Mesothelial cell of epicardium (in vitro differentiated cells): ENCODE measurements around the gene ZNF470. TPM values are rescaled to one million over a fixed set of nuclear protein-coding genes. Genes with fewer than 3 reads are reported as not detected.

Experiments used
- DNase-seq, 2 experiments: peaks; one replicate each; pipeline ENCODE4 v3.0.0; 2021; ENCODE audit warnings: low spot score in 2 of 2; ENCODE audit not compliant: unreplicated experiment in 2 of 2
- H3K27ac Mint-ChIP-seq: 2 replicates; pipeline ENCODE4 v1.8.0; 2021; ENCODE audit warnings: mixed read lengths
- H3K27me3 Mint-ChIP-seq: 2 replicates; pipeline ENCODE4 v1.8.0; 2021; ENCODE audit warnings: low read depth, mixed read lengths
- H3K36me3 Mint-ChIP-seq: 2 replicates; pipeline ENCODE4 v1.8.0; 2021; ENCODE audit warnings: mixed read lengths
- H3K4me1 Mint-ChIP-seq: 2 replicates; pipeline ENCODE4 v1.8.0; 2021; ENCODE audit warnings: mixed read lengths
- H3K4me3 Mint-ChIP-seq: 2 replicates; pipeline ENCODE4 v1.8.0; 2021; ENCODE audit warnings: mild to moderate bottlenecking, moderate library complexity, mixed read lengths
- H3K9me3 Mint-ChIP-seq: 2 replicates; pipeline ENCODE4 v1.8.0; 2021; ENCODE audit warnings: mixed read lengths
- total RNA-seq: library from RNA; stranded (reverse); gene quantifications from 3 replicates; pipeline ENCODE4 v1.2.1, GENCODE V29; 2021
- TF ChIP-seq, protein P1 (sequence below): fragments of 200-600 bp; sonication (generic); IDR thresholded peaks from one replicate; pipeline ENCODE4 v1.5.0; 2021; ENCODE audit warnings: antibody characterized with exemption; ENCODE audit not compliant: unreplicated experiment

ZNF470 gene
- total RNA-seq, 1 donor from 2014 or later = 5.4 TPM

DNA sequence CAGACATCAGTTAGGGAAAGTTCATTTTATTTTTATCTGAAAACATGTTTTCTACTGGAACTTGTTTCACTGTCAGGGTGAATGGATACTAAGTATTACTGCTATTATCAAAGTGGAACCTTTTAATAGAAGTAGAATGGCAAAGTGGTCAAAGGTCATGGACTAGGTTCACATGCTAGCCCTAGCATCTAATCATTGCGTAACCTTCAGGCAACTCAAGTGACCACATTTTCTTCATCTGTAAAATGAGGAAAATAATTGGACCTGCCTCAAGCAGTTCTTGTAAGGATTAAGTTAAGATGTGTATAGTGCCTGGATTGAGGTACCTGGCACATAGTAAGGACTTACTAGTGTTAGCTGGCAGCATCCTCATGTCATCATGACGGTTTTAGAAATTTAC, 23.5 kb upstream of the ZNF470 start:
- Mint-ChIP-seq H3K27ac (no peak overlapping the region), H3K27me3 (no peaks in the 10 kb centered on the region), H3K4me1 (peaks cover 8% of the 10 kb centered on the region), H3K4me3 (no peak overlapping the region), H3K9me3 (peaks cover 65% of the 10 kb centered on the region), H3K36me3 (peaks cover 74% of the 10 kb centered on the region)
- no peak for DNase-seq
- TF ChIP-seq, protein P1, sequence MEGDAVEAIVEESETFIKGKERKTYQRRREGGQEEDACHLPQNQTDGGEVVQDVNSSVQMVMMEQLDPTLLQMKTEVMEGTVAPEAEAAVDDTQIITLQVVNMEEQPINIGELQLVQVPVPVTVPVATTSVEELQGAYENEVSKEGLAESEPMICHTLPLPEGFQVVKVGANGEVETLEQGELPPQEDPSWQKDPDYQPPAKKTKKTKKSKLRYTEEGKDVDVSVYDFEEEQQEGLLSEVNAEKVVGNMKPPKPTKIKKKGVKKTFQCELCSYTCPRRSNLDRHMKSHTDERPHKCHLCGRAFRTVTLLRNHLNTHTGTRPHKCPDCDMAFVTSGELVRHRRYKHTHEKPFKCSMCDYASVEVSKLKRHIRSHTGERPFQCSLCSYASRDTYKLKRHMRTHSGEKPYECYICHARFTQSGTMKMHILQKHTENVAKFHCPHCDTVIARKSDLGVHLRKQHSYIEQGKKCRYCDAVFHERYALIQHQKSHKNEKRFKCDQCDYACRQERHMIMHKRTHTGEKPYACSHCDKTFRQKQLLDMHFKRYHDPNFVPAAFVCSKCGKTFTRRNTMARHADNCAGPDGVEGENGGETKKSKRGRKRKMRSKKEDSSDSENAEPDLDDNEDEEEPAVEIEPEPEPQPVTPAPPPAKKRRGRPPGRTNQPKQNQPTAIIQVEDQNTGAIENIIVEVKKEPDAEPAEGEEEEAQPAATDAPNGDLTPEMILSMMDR = no peak

DNA sequence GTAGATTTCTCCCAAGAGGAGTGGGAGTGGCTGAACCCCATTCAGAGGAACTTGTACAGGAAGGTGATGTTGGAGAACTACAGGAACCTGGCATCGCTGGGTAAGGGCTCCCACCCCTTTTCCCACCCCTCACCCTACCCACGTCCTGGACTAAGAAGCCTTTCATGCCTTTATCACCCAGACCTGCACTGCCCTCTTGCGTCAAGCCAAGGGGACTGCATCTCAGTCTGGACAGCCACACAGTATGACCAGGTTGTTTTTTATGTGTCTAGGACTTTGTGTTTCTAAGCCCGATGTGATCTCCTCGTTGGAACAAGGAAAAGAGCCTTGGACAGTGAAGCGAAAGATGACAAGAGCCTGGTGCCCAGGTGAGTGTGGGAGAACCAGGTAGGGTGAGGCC, 19.7 kb upstream of the ZNF470 start:
- DNase-seq = no peak
- H3K27ac Mint-ChIP-seq = no peak overlapping the region
- H3K9me3 Mint-ChIP-seq = peaks cover 69% of the 10 kb centered on the region
- H3K36me3 Mint-ChIP-seq = peaks cover 79% of the 10 kb centered on the region
- H3K27me3 Mint-ChIP-seq = no peaks in the 10 kb centered on the region
- no peaks in the 10 kb centered on the region for H3K4me1 Mint-ChIP-seq
- TF ChIP-seq, protein P1 = no peak
- H3K4me3 Mint-ChIP-seq = no peak overlapping the region

DNA sequence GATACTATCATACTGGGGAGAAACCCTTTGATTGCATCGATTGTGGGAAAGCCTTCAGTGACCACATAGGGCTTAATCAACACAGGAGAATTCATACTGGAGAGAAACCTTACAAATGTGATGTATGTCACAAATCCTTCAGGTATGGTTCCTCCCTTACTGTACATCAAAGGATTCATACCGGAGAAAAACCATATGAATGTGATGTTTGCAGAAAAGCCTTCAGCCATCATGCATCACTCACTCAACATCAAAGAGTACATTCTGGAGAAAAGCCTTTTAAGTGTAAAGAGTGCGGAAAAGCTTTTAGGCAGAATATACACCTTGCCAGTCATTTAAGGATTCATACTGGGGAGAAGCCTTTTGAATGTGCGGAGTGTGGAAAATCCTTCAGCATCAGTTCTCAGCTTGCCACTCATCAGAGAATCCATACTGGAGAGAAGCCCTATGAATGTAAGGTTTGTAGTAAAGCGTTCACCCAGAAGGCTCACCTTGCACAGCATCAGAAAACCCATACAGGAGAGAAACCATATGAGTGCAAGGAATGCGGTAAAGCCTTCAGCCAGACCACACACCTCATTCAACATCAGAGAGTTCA, 12.9 kb upstream of the ZNF470 start:
- H3K9me3 Mint-ChIP-seq = peaks cover 72% of the 10 kb centered on the region
- H3K27me3 Mint-ChIP-seq = no peaks in the 10 kb centered on the region
- peaks cover 67% of the 10 kb centered on the region for H3K36me3 Mint-ChIP-seq
- no peaks in the 10 kb centered on the region for H3K4me1 Mint-ChIP-seq
- TF ChIP-seq, protein P1 = no peak
- H3K4me3 Mint-ChIP-seq = no peak overlapping the region
- no peak overlapping the region for H3K27ac Mint-ChIP-seq
- DNase-seq = no peak

DNA sequence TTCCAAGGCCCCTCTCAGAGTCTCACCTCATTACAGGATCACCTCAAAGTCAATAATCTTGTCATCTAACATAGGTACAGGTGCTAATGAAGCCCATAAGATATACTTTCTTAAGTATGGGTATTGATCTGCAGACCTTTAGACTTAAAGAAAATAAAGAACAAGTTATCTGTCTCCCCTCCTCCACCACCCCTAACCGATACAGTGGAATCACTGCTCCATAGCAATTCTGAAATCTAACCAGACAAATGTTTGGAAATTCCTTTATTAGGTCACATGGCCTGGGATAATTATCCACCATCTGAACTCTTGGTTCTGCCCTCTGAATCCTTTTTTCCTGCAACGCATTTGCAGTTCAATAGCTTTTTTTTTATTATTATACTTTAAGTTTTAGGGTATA, 4.5 kb upstream of the ZNF470 start:
- no peak for DNase-seq
- H3K4me3 Mint-ChIP-seq = no peak overlapping the region
- no peaks in the 10 kb centered on the region for H3K27me3 Mint-ChIP-seq
- peaks cover 83% of the 10 kb centered on the region for H3K9me3 Mint-ChIP-seq
- H3K36me3 Mint-ChIP-seq = peaks cover 24% of the 10 kb centered on the region
- TF ChIP-seq, protein P1 = no peak
- H3K4me1 Mint-ChIP-seq = peaks cover 6% of the 10 kb centered on the region
- no peak overlapping the region for H3K27ac Mint-ChIP-seq

DNA sequence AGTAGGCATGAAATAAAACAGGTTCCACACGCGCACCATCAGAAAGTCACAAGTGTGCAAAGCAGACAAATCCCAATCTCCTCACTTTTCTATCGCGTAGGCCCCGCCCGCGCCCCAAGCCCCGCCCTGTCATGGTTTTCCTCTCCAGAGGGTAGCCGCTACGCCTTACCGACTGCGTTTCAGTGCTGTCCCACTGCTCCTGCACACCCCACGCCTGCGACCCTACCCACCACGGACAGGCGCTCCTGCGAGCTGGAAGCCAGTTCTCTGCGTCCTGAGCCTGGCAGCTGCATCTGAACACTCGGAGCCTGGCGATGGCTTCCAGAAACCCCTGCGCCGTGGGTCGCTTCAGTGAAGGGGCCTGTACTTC, 379 bp upstream of the ZNF470 start:
- peaks cover 8% of the 10 kb centered on the region for H3K4me1 Mint-ChIP-seq
- peak overlapping the region; percentile 91 for H3K4me3 Mint-ChIP-seq
- no peaks in the 10 kb centered on the region for H3K27me3 Mint-ChIP-seq
- TF ChIP-seq, protein P1 = no peak
- peaks cover 50% of the 10 kb centered on the region for H3K36me3 Mint-ChIP-seq
- DNase-seq = peak in 1 of 2 experiments; percentile 23
- H3K9me3 Mint-ChIP-seq = peaks cover 72% of the 10 kb centered on the region
- peak overlapping the region; percentile 90 for H3K27ac Mint-ChIP-seq

DNA sequence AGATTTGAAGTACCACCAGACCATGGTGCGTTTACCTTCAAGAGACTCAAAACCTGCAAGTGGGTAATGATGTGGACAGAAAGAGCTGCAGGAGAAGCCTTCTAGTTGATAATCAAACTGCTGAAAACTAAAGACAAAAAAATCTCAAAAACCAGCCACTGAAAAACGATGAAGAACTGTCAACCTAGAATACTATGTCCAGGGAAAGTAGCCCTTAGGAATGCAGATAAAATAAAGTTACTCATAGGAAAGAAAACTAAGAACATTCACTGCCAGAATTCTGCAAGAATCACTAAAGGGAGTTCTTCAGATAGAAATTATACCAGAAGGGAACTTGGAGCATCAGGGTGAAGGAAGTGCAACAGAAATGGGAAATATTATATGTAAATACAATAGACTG, 5.3 kb downstream of the ZNF470 start:
- Mint-ChIP-seq H3K4me3 (no peak overlapping the region), H3K36me3 (peaks cover 85% of the 10 kb centered on the region), H3K27ac (no peak overlapping the region), H3K27me3 (no peaks in the 10 kb centered on the region), H3K4me1 (peaks cover 4% of the 10 kb centered on the region), H3K9me3 (peaks cover 75% of the 10 kb centered on the region)
- TF ChIP-seq, protein P1 = no peak
- no peak for DNase-seq
